AG20443 (cell line): ENCODE measurements around the gene MGST3.
A peak's percentile ranks its signal among the peaks of the same experiment; 100 is the strongest.
"Not testable (repeated sequence)": the region's sequence is repeated elsewhere in the genome, so short reads cannot be mapped to it uniquely, and the experiment has no call there.

Experiments
- DNase-seq: peaks from one replicate; pipeline ENCODE4 v3.0.0; 2012; ENCODE audit warnings: low spot score, mixed read lengths

The MGST3 gene

DNA sequence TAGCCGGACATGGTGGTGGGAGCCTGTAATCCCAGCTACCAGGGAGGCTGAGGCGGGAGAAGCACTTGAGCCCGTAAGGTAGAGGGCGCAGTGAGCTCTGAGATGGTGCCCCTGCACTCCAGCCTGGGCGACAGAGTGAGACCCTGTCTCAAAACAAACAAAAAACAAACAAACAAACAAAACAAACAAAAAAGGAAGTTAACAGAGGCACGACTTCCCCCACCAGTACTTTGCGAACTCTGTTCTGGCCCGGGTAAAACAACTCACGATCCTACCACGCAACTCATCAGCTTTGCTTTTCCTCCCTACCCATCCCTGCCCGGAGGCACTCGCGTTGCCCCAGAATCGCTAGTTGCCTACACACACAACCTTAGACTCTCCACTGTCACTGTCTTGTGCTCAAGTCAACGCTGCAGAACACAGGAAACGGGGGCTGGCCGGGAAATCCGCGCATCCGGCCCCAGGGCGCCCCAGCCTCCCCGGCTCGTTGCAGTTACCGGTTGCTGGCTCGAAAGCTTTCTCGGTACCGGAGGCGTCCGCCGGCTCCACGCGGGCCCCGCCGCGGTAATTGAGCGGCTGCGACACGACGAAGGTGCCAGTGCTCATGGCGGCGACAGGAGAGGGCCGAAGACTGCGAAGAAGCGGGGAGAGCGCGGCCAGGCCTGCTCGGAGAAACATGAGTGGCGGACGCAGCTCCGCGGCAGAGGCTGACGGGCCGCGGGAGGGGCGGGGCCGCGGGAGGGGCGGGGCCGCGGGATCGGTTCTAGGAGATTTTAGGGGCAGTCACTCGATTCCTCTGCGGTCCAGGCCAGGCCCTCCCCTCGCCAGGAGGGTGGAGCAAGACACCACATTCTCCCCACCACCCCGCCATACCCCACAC lies 67.1 kb downstream of the MGST3 start, which contains the start of gene ALDH9A1:
TSS of gene ALDH9A1 (minus strand) at position 682 of the 880 bp plus-strand sequence. CDS start at position 678, 4 bp downstream.
- DNase-seq, result peak; percentile 96

DNA sequence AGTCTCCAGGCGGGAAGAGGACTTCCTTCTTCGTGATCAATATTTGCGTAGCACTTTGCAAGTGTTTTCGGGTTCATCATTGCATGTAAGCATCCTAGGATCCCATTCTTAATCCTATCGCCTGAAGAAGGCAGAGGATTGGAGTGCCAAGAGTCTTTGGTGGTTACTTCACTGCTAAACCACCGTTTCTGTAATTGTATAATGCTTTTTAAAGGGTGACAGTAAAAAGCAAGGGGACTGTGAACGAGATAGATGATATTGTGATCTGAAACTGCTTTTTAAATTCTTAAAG lies 67.7 kb downstream of the MGST3 start:
- DNase-seq, result no peak

DNA sequence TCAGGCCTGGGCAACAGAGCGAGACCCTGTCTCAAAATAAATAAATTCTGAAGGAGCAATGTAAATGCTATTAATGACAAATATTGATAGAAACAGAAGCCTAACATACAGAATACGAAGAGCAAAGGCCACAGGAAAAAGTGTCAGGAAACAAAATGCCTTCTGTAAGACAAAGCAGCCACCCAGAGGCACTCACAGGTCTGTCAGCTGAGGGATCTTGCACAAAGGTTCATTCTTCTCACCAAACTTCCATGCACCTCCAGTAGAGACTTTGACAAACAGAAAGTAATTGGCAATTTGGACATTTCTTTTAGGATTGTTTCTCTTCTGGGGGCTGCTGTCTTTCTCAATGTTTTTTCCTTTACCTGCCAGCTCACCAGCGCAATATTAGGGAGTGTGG lies 68.5 kb downstream of the MGST3 start:
- DNase-seq, result no peak

DNA sequence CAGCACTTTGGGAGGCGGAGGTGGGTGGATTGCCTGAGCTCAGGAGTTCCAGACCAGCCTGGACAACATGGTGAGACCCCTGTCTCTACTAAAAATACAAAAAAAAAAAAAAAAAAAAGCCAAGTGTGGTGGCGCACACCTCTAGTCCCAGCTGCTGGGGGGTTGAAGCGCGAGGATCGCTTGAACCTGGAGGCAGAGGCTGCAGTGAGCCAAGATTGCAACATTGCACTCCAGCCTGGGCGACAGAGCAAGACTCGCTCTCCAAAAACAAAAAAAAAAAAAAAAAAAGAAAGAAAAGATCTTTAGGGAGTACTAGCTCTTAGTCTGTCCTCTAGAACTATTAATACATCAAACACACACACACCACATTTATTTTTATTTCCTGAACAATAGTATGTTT lies 70.9 kb downstream of the MGST3 start:
- not testable (repeated sequence) for DNase-seq

DNA sequence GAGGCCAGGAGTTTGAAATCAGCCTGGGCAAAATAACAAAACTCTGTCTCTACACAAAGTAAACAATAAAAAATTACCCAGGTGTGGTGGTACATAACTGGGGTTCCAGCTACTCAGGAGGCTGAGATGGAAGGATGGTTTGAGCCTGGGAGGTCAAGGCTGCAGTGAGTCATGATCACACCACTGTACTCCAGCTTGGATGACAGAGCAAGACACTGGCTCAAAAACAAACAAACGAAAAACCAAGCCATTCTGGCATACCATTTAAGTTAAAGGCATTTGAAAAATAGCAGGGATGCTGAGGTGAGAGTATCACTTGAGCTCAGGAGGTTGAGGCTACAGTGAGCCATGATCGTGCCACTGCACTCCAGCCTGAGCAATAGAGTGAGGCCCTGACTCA lies 72.6 kb downstream of the MGST3 start:
- DNase-seq, result no peak
